WTC11 (cell line): ENCODE data around the gene RTN4RL1. TPM values are rescaled to one million over a fixed set of nuclear protein-coding genes. Genes with fewer than 3 reads are reported as not detected.

Source experiments
- ATAC-seq: fragments of 200-7000 bp; cut with Tn5 transposase; 2 replicates; pipeline ENCODE4 v1.10.0; 2021; ENCODE audit warnings: mild to moderate bottlenecking, moderate library complexity
- CTCF ChIA-PET: fragments of 300-600 bp; sonication (Branson Sonifier 250); formaldehyde crosslinking; loops from one replicate; lab custom pipeline; 2021; ENCODE audit warnings: antibody characterized with exemption; lab: Charles Lee
- POLR2A ChIA-PET: fragments of 350-600 bp; sonication (Branson Sonifier 250); formaldehyde crosslinking; loops from one replicate; lab custom pipeline; 2021; ENCODE audit warnings: antibody characterized with exemption; lab: Charles Lee
- DNase-seq: peaks from one replicate; pipeline ENCODE4 v3.0.0; 2021; ENCODE audit warnings: low spot score
- H3K27ac Mint-ChIP-seq: 2 replicates; pipeline ENCODE4 v1.8.0; 2021; ENCODE audit warnings: mixed read lengths
- H3K27me3 Mint-ChIP-seq: 2 replicates; pipeline ENCODE4 v1.8.0; 2021; ENCODE audit warnings: low read depth, mild to moderate bottlenecking, moderate library complexity, mixed read lengths
- H3K36me3 Mint-ChIP-seq: 2 replicates; pipeline ENCODE4 v1.8.0; 2021; ENCODE audit warnings: mixed read lengths
- H3K4me1 Mint-ChIP-seq: 2 replicates; pipeline ENCODE4 v1.8.0; 2022; ENCODE audit warnings: mixed read lengths
- H3K4me3 Mint-ChIP-seq: 2 replicates; pipeline ENCODE4 v1.8.0; 2021; ENCODE audit warnings: mild to moderate bottlenecking, moderate library complexity, mixed read lengths
- H3K9me3 Mint-ChIP-seq: 2 replicates; pipeline ENCODE4 v1.8.0; 2021; ENCODE audit warnings: mixed read lengths
- ATF1 ChIP-seq: sonication (generic); formaldehyde crosslinking; IDR thresholded peaks from 2 replicates; pipeline ENCODE4 v1.8.1; 2023; ENCODE audit warnings: mild to moderate bottlenecking, moderate library complexity, missing genetic modification reagents
- ETV6 ChIP-seq: sonication (generic); formaldehyde crosslinking; IDR thresholded peaks from 2 replicates; pipeline ENCODE4 v1.8.1; 2022; ENCODE audit warnings: mild to moderate bottlenecking, missing genetic modification reagents
- FOXK1 ChIP-seq: sonication (generic); formaldehyde crosslinking; IDR thresholded peaks from 2 replicates; pipeline ENCODE4 v1.8.0; 2022; ENCODE audit warnings: mild to moderate bottlenecking, moderate library complexity, missing genetic modification reagents
- GRHL2 ChIP-seq: fragments of 250-450 bp; sonication (Bioruptor Pico); IDR thresholded peaks from 2 replicates; pipeline ENCODE4 v1.8.0; 2022; ENCODE audit warnings: mild to moderate bottlenecking, moderate library complexity; ENCODE audit not compliant: insufficient replicate concordance, severe bottlenecking
- JAZF1 ChIP-seq: fragments of 250-450 bp; sonication (Bioruptor Pico); IDR thresholded peaks from 2 replicates; pipeline ENCODE4 v1.9.0; 2021; ENCODE audit warnings: moderate library complexity, mild to moderate bottlenecking, inconsistent platforms
- KAT7 ChIP-seq: sonication (generic); formaldehyde crosslinking; IDR thresholded peaks from 2 replicates; pipeline ENCODE4 v1.8.1; 2023; ENCODE audit warnings: missing genetic modification reagents, mild to moderate bottlenecking, borderline replicate concordance
- SMAD3 ChIP-seq: sonication (generic); formaldehyde crosslinking; IDR thresholded peaks from 2 replicates; pipeline ENCODE4 v1.8.0; 2022; ENCODE audit warnings: missing genetic modification reagents, mild to moderate bottlenecking, borderline replicate concordance
- SOX15 ChIP-seq: fragments of 250-450 bp; sonication (Bioruptor Pico); IDR thresholded peaks from 2 replicates; pipeline ENCODE4 v1.9.0; 2021; ENCODE audit warnings: mild to moderate bottlenecking
- TCF7 ChIP-seq: sonication (generic); formaldehyde crosslinking; IDR thresholded peaks from 2 replicates; pipeline ENCODE4 v1.8.0; 2022; ENCODE audit warnings: mild to moderate bottlenecking, low read depth, missing genetic modification reagents, moderate library complexity
- ZBTB21 ChIP-seq: sonication (generic); formaldehyde crosslinking; IDR thresholded peaks from 2 replicates; pipeline ENCODE4 v1.8.1; 2023; ENCODE audit warnings: mild to moderate bottlenecking, missing genetic modification reagents, borderline replicate concordance
- ZNF219 ChIP-seq: sonication (generic); formaldehyde crosslinking; IDR thresholded peaks from 2 replicates; pipeline ENCODE4 v1.8.0; 2023; ENCODE audit warnings: missing genetic modification reagents, mild to moderate bottlenecking, borderline replicate concordance
- ZNF317 ChIP-seq: sonication (generic); formaldehyde crosslinking; IDR thresholded peaks from 2 replicates; pipeline ENCODE4 v1.8.1; 2023; ENCODE audit warnings: low read depth, mild to moderate bottlenecking, moderate library complexity, missing genetic modification reagents, borderline replicate concordance
- ZNF416 ChIP-seq: fragments of 250-450 bp; sonication (Bioruptor Pico); IDR thresholded peaks from 2 replicates; pipeline ENCODE4 v1.9.0; 2021; ENCODE audit warnings: mild to moderate bottlenecking, inconsistent platforms
- ZNF423 ChIP-seq: fragments of 250-450 bp; sonication (Bioruptor Pico); IDR thresholded peaks from 2 replicates; pipeline ENCODE4 v2.1.2; 2022; ENCODE audit warnings: mild to moderate bottlenecking, moderate library complexity
- total RNA-seq: library from RNA; stranded (reverse); gene quantifications from 3 replicates; pipeline ENCODE4 v1.2.3, GENCODE V29; 2021
- TF ChIP-seq, protein P1 (sequence below): sonication (generic); formaldehyde crosslinking; IDR thresholded peaks from 2 replicates; pipeline ENCODE4 v1.8.0; 2023; ENCODE audit warnings: missing genetic modification reagents
- TF ChIP-seq, protein P2 (sequence below): sonication (generic); formaldehyde crosslinking; IDR thresholded peaks from 2 replicates; pipeline ENCODE4 v1.8.0; 2023; ENCODE audit warnings: missing genetic modification reagents, mild to moderate bottlenecking, borderline replicate concordance
- TF ChIP-seq, protein P3 (sequence below): fragments of 200-600 bp; IDR thresholded peaks from 2 replicates; pipeline ENCODE4 v1.8.0; 2022; ENCODE audit warnings: antibody characterized with exemption
- TF ChIP-seq, protein P4 (sequence below): sonication (generic); formaldehyde crosslinking; IDR thresholded peaks from 2 replicates; pipeline ENCODE4 v1.8.1; 2022; ENCODE audit warnings: mild to moderate bottlenecking, missing genetic modification reagents, moderate library complexity, borderline replicate concordance
- TF ChIP-seq, protein P5 (sequence below): sonication (generic); formaldehyde crosslinking; IDR thresholded peaks from 2 replicates; pipeline ENCODE4 v1.8.0; 2022; ENCODE audit warnings: mild to moderate bottlenecking, missing genetic modification reagents
- TF ChIP-seq, protein P6 (sequence below): sonication (generic); formaldehyde crosslinking; IDR thresholded peaks from 2 replicates; pipeline ENCODE4 v1.8.0; 2022; ENCODE audit warnings: mild to moderate bottlenecking, missing genetic modification reagents

RTN4RL1 gene
- total RNA-seq, 1 experiment from 2014 or later, result 0.72 TPM

DNA sequence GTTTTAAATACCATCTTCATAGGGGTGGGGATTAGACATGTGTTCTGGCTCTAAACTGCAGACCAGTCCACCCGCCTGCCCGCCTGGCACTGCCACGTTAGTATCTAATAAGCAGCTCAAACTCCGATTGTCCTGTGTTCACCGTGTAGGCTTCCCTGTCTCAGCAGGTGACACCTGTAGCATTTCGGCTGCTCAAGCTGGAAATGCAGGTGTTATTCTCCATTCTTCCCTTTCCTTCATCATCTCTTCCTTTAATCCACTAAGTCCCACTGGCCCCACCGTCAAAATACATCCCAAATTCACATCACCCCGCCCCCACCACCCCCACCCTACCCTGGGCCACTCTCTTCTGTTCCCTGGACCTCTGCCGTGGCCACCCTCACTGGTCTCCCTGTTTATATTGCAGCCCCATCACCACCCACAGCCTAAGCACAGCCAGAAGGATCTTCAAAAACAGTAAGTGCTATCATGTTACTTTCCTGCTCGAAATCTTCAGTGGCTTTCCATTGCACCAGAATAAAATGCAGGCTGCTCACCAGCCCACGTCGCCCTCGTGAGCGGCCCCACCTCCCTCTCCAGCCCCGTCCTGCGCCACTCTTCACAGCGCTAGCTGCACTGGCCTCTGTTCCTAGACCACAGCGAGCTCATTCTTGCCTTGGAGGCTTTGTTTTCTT lies 65.1 kb downstream of the RTN4RL1 start:
- POLR2A ChIA-PET, result no interaction called here
- H3K27ac Mint-ChIP-seq, result no peak overlapping the region

More for the DNA sequence above, 65.1 kb downstream of the RTN4RL1 start:
- TF ChIP-seq ZNF219 (CRISPR knock-in tag) (no peak), ZBTB21 (CRISPR knock-in tag) (no peak), ATF1 (CRISPR knock-in tag) (no peak), ZNF416 (CRISPR knock-in tag) (no peak), SMAD3 (CRISPR knock-in tag) (no peak), JAZF1 (CRISPR knock-in tag) (no peak), GRHL2 (CRISPR knock-in tag) (no peak), SOX15 (CRISPR knock-in tag) (no peak), KAT7 (no peak), ZNF317 (CRISPR knock-in tag) (no peak), ZNF423 (CRISPR knock-in tag) (no peak), ETV6 (CRISPR knock-in tag) (no peak), FOXK1 (CRISPR knock-in tag) (no peak), TCF7 (CRISPR knock-in tag) (no peak)
- TF ChIP-seq, protein P1, sequence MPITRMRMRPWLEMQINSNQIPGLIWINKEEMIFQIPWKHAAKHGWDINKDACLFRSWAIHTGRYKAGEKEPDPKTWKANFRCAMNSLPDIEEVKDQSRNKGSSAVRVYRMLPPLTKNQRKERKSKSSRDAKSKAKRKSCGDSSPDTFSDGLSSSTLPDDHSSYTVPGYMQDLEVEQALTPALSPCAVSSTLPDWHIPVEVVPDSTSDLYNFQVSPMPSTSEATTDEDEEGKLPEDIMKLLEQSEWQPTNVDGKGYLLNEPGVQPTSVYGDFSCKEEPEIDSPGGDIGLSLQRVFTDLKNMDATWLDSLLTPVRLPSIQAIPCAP, result no peak
- TF ChIP-seq, protein P2, sequence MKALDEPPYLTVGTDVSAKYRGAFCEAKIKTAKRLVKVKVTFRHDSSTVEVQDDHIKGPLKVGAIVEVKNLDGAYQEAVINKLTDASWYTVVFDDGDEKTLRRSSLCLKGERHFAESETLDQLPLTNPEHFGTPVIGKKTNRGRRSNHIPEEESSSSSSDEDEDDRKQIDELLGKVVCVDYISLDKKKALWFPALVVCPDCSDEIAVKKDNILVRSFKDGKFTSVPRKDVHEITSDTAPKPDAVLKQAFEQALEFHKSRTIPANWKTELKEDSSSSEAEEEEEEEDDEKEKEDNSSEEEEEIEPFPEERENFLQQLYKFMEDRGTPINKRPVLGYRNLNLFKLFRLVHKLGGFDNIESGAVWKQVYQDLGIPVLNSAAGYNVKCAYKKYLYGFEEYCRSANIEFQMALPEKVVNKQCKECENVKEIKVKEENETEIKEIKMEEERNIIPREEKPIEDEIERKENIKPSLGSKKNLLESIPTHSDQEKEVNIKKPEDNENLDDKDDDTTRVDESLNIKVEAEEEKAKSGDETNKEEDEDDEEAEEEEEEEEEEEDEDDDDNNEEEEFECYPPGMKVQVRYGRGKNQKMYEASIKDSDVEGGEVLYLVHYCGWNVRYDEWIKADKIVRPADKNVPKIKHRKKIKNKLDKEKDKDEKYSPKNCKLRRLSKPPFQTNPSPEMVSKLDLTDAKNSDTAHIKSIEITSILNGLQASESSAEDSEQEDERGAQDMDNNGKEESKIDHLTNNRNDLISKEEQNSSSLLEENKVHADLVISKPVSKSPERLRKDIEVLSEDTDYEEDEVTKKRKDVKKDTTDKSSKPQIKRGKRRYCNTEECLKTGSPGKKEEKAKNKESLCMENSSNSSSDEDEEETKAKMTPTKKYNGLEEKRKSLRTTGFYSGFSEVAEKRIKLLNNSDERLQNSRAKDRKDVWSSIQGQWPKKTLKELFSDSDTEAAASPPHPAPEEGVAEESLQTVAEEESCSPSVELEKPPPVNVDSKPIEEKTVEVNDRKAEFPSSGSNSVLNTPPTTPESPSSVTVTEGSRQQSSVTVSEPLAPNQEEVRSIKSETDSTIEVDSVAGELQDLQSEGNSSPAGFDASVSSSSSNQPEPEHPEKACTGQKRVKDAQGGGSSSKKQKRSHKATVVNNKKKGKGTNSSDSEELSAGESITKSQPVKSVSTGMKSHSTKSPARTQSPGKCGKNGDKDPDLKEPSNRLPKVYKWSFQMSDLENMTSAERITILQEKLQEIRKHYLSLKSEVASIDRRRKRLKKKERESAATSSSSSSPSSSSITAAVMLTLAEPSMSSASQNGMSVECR (CRISPR knock-in tag), result no peak
- TF ChIP-seq, protein P3, sequence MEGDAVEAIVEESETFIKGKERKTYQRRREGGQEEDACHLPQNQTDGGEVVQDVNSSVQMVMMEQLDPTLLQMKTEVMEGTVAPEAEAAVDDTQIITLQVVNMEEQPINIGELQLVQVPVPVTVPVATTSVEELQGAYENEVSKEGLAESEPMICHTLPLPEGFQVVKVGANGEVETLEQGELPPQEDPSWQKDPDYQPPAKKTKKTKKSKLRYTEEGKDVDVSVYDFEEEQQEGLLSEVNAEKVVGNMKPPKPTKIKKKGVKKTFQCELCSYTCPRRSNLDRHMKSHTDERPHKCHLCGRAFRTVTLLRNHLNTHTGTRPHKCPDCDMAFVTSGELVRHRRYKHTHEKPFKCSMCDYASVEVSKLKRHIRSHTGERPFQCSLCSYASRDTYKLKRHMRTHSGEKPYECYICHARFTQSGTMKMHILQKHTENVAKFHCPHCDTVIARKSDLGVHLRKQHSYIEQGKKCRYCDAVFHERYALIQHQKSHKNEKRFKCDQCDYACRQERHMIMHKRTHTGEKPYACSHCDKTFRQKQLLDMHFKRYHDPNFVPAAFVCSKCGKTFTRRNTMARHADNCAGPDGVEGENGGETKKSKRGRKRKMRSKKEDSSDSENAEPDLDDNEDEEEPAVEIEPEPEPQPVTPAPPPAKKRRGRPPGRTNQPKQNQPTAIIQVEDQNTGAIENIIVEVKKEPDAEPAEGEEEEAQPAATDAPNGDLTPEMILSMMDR, result no peak
- TF ChIP-seq, protein P4, sequence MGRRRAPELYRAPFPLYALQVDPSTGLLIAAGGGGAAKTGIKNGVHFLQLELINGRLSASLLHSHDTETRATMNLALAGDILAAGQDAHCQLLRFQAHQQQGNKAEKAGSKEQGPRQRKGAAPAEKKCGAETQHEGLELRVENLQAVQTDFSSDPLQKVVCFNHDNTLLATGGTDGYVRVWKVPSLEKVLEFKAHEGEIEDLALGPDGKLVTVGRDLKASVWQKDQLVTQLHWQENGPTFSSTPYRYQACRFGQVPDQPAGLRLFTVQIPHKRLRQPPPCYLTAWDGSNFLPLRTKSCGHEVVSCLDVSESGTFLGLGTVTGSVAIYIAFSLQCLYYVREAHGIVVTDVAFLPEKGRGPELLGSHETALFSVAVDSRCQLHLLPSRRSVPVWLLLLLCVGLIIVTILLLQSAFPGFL (CRISPR knock-in tag), result no peak
- TF ChIP-seq, protein P5, sequence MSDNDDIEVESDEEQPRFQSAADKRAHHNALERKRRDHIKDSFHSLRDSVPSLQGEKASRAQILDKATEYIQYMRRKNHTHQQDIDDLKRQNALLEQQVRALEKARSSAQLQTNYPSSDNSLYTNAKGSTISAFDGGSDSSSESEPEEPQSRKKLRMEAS (CRISPR knock-in tag), result no peak
- TF ChIP-seq, protein P6, sequence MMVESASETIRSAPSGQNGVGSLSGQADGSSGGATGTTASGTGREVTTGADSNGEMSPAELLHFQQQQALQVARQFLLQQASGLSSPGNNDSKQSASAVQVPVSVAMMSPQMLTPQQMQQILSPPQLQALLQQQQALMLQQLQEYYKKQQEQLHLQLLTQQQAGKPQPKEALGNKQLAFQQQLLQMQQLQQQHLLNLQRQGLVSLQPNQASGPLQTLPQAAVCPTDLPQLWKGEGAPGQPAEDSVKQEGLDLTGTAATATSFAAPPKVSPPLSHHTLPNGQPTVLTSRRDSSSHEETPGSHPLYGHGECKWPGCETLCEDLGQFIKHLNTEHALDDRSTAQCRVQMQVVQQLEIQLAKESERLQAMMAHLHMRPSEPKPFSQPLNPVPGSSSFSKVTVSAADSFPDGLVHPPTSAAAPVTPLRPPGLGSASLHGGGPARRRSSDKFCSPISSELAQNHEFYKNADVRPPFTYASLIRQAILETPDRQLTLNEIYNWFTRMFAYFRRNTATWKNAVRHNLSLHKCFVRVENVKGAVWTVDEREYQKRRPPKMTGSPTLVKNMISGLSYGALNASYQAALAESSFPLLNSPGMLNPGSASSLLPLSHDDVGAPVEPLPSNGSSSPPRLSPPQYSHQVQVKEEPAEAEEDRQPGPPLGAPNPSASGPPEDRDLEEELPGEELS, result no peak
- no peak for DNase-seq
- CTCF ChIA-PET, result no interaction called here
- Mint-ChIP-seq H3K27me3 (peaks cover 48% of the 10 kb centered on the region), H3K9me3 (no peaks in the 10 kb centered on the region), H3K4me3 (no peak overlapping the region), H3K36me3 (no peaks in the 10 kb centered on the region), H3K4me1 (peaks cover 18% of the 10 kb centered on the region)
- no peak for ATAC-seq
